ENCODE results near the gene ICAM5. TPM values are rescaled to one million over a fixed set of nuclear protein-coding genes. Genes with fewer than 3 reads are reported as not detected.

The ICAM5 gene
- total RNA-seq, 1 experiment from 2014 or later, result 1.6 TPM

DNA sequence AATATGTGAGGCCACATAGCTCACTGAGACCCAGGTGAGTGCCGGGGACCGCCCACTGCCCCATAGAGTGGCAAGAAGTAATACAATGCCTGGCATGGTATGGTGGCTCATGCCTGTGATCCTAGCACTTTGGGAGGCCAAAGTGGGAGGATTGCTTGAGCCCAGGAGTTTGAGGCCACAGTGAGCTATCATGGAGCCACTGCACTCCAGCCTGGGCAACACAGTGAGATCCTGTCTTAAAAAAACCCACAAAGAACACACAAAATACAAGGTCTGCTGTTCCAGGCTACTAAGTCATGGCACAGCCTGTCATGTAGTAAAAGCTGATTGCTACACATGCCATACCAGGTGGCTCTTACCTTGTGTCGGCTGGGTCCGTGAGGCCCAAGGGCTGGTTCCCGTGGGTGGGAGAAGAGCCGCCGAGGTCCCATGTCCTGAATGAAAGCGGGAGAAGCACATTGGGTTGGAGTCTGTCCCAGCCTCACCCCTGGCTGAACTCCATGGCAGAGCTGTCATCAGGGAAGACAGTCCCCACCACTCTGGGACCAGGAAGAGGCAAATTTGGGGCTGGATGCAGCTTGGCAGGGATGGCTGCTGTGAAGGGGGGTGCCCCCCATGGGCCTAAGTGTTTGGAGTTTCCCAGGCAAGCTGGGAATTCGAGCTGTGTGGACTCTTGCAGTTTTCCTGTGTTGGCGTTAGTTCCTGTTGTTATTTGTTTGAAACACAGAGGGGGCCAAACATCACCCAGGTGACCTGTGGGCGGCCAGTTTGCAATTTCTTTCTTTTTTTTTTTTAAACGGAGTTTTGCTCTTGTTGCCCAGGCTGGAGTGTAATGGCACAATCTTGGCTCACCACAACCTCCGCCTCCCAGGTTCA lies 29.3 kb downstream of the ICAM5 start:
- no peak overlapping the region for H4K91ac ChIP-seq (ENCODE audit: insufficient read length, low read depth, low read length)
- no peak overlapping the region for H3K27ac Mint-ChIP-seq
- H3K9ac ChIP-seq (ENCODE audit: extremely low read depth, insufficient read length, low read length), result no peak overlapping the region
- H3K23me2 ChIP-seq (ENCODE audit: insufficient read length, low read depth, low read length, poor library complexity, severe bottlenecking), result peaks cover 3% of the 10 kb centered on the region
- no peak overlapping the region for H3K27ac ChIP-seq (ENCODE audit: insufficient read length, low read depth, low read length)
- H3K36me3 Mint-ChIP-seq (ENCODE audit: insufficient read depth in 1 of 3, low read depth in 3 of 3), result peaks cover 19 to 58% (median 41%) of the 10 kb centered on the region in 3 experiments
- peaks cover 2% of the 10 kb centered on the region for H3K27me3 Mint-ChIP-seq (ENCODE audit: low read depth)
- no CpG with 5 or more reads among the region's 13 CpGs for WGBS (ENCODE audit: extremely low coverage, insufficient read length, low lambda C conversion rate)
- H3K79me2 ChIP-seq (ENCODE audit: insufficient read depth, low read length), result no peaks in the 10 kb centered on the region
- H3K23ac ChIP-seq (ENCODE audit: insufficient read length, low read depth, low read length), result no peak overlapping the region
- no peak overlapping the region for H3T11ph ChIP-seq (ENCODE audit: low read length)
- no peak for DNase-seq
- no peak overlapping the region for H2BK15ac ChIP-seq (ENCODE audit: low read depth, low read length)
- H4K5ac ChIP-seq (ENCODE audit: insufficient read length, low read depth, low read length), result no peak overlapping the region
- no peak overlapping the region for H2BK120ac ChIP-seq (ENCODE audit: low read depth, low read length, poor library complexity, severe bottlenecking)
- no peak overlapping the region for H3K4me2 ChIP-seq (ENCODE audit: insufficient read depth, insufficient read length, low read length)
- no peaks in the 10 kb centered on the region; a peak in 1 of 5 replicates for H3K9me3 Mint-ChIP-seq
- H2BK12ac ChIP-seq (ENCODE audit: insufficient read length, low read depth, low read length), result no peak overlapping the region
- no peak overlapping the region for H3K4ac ChIP-seq (ENCODE audit: low read depth, low read length)
- TF ChIP-seq, protein P1, sequence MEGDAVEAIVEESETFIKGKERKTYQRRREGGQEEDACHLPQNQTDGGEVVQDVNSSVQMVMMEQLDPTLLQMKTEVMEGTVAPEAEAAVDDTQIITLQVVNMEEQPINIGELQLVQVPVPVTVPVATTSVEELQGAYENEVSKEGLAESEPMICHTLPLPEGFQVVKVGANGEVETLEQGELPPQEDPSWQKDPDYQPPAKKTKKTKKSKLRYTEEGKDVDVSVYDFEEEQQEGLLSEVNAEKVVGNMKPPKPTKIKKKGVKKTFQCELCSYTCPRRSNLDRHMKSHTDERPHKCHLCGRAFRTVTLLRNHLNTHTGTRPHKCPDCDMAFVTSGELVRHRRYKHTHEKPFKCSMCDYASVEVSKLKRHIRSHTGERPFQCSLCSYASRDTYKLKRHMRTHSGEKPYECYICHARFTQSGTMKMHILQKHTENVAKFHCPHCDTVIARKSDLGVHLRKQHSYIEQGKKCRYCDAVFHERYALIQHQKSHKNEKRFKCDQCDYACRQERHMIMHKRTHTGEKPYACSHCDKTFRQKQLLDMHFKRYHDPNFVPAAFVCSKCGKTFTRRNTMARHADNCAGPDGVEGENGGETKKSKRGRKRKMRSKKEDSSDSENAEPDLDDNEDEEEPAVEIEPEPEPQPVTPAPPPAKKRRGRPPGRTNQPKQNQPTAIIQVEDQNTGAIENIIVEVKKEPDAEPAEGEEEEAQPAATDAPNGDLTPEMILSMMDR (conservative IDR thresholded peaks at IDR 0.05), result no peak
- H3K18ac ChIP-seq (ENCODE audit: insufficient read length, low read depth, low read length), result no peak overlapping the region
- no peak overlapping the region for H3K14ac ChIP-seq (ENCODE audit: insufficient read depth, low read length)
- no peak overlapping the region for H2BK5ac ChIP-seq (ENCODE audit: insufficient read length, low read length)
- no peak overlapping the region for H4K8ac ChIP-seq (replicated peaks; ENCODE audit: insufficient read length, low read depth, low read length)
- H3K4me3 Mint-ChIP-seq, result no peak overlapping the region
- H2BK20ac ChIP-seq (ENCODE audit: low read depth, low read length, poor library complexity, severe bottlenecking), result no peak overlapping the region
- H2AFZ ChIP-seq (ENCODE audit: low read length), result no peak overlapping the region
- no peaks in the 10 kb centered on the region for H3K4me1 ChIP-seq (ENCODE audit: insufficient read depth, low read length)
- no peaks in the 10 kb centered on the region for H3K79me1 ChIP-seq (ENCODE audit: insufficient read depth, low read depth, low read length, poor library complexity, severe bottlenecking)
- no peak overlapping the region for H2AK5ac ChIP-seq (ENCODE audit: insufficient read length, low read length)
- H4K20me1 ChIP-seq (ENCODE audit: control insufficient read depth, insufficient read depth, insufficient read length), result no peaks in the 10 kb centered on the region
- H3K56ac ChIP-seq (ENCODE audit: insufficient read length, low read depth, low read length), result no peak overlapping the region
- peaks cover 11 to 14% of the 10 kb centered on the region in 2 experiments for H3K4me1 Mint-ChIP-seq
- no peaks in the 10 kb centered on the region for H3K9me3 ChIP-seq (ENCODE audit: control insufficient read depth, low read depth, low read length)
- H3K27me3 ChIP-seq (ENCODE audit: insufficient read depth, low read length), result no peaks in the 10 kb centered on the region
